HepG2 (cell line): Measurements from ENCODE around the gene MS4A7. TPM values are rescaled to one million over a fixed set of nuclear protein-coding genes. Genes with fewer than 3 reads are reported as not detected.
A peak's percentile ranks its signal among the peaks of the same experiment; 100 is the strongest.

Experiments used
- ATAC-seq: fragments of 200-7000 bp; cut with Tn5 transposase; 3 replicates; pipeline ENCODE4 v1.9.1; 2020; ENCODE audit warnings: mild to moderate bottlenecking, moderate library complexity
- BruUV-seq: library from RNA; stranded (reverse); fragments of 400-500 nt; replicated peaks from 2 replicates; lab custom pipeline; 2021; lab: Mats Ljungman, UMichigan
- CTCF ChIA-PET: fragments of 300-600 bp; formaldehyde crosslinking; extraction: SDS; loops from one replicate; lab custom pipeline; 2021; ENCODE audit warnings: low total read pairs, inconsistent platforms, low intra/inter-chr PET ratio; lab: Yijun Ruan, JAX
- POLR2A ChIA-PET: fragments of 350-600 bp; sonication (Branson Sonifier 250); formaldehyde crosslinking; loops from one replicate; lab custom pipeline; 2020; ENCODE audit warnings: antibody characterized with exemption, inconsistent platforms; lab: Yijun Ruan, JAX
- DNase-seq: peaks from one replicate; pipeline ENCODE4 v3.0.0-alpha.2; 2015; ENCODE audit warnings: low spot score
- FAIRE-seq: peaks from 3 replicates; lab custom pipeline; 2011; peaks lifted over from hg19 to GRCh38; lab: Jason Lieb, UNC
- H2AFZ ChIP-seq: one replicate; pipeline ENCODE4 v1.6.1; 2011; ENCODE audit warnings: low read length, inconsistent platforms
- H3K27ac ChIP-seq: fragments of 300-600 bp; 3 replicates; pipeline ENCODE4 v1.8.0; 2011; ENCODE audit warnings: mixed run types, mild to moderate bottlenecking, mixed read lengths, low read length, inconsistent platforms; ENCODE audit not compliant: insufficient read depth; ENCODE audit errors: extremely low read length
- H3K27me3 ChIP-seq, 2 experiments: fragments of 200-600 bp in 1 of 2; 2 replicates in 1 of 2; 3 replicates in 1 of 2; pipeline versions ENCODE4 v1.6.0 to v1.8.0; 2011; ENCODE audit warnings: low read length in 2 of 2, mild to moderate bottlenecking in 2 of 2, moderate library complexity in 2 of 2, inconsistent platforms in 1 of 2; ENCODE audit not compliant: insufficient read depth in 2 of 2, control insufficient read depth in 1 of 2
- H3K36me3 ChIP-seq, 2 experiments: fragments of 200-600 bp in 1 of 2; replicated peaks in 1 of 2; 2 replicates in 1 of 2; 3 replicates in 1 of 2; pipeline versions ENCODE4 v1.5.1 to v1.8.0; 2011; ENCODE audit warnings: low read length in 2 of 2, inconsistent platforms in 1 of 2; ENCODE audit not compliant: insufficient read depth in 2 of 2, control insufficient read depth in 1 of 2
- H3K4me1 ChIP-seq: 2 replicates; pipeline ENCODE4 v1.5.1; 2012; ENCODE audit warnings: low read length, inconsistent platforms; ENCODE audit not compliant: insufficient read depth
- H3K4me2 ChIP-seq: 2 replicates; pipeline ENCODE4 v1.6.0; 2011; ENCODE audit warnings: low read depth, low read length, inconsistent platforms
- H3K4me3 ChIP-seq, 3 experiments: fragments of 200-600 bp in 1 of 3; sonication (generic), shearing (Covaris generic) in 1 of 3; replicated peaks in 1 of 3; 2 replicates each; pipeline ENCODE4 v1.5.1; 2011 to 2016; ENCODE audit warnings: low read length in 3 of 3, inconsistent platforms in 2 of 3, low read depth in 2 of 3, mild to moderate bottlenecking in 2 of 3, control low read depth in 1 of 3, mixed read lengths in 1 of 3; ENCODE audit not compliant: insufficient read depth in 1 of 3
- H3K79me2 ChIP-seq: one replicate; pipeline ENCODE4 v1.6.1; 2011; ENCODE audit warnings: low read length, inconsistent platforms; ENCODE audit not compliant: insufficient read depth
- H3K9ac ChIP-seq: 2 replicates; pipeline ENCODE4 v1.6.0; 2011; ENCODE audit warnings: mild to moderate bottlenecking, low read depth, low read length, inconsistent platforms; ENCODE audit not compliant: insufficient read depth
- H3K9me3 ChIP-seq: 2 replicates; pipeline ENCODE4 v1.5.1; 2012; ENCODE audit warnings: mild to moderate bottlenecking, low read length
- H4K20me1 ChIP-seq: 2 replicates; pipeline ENCODE4 v1.6.0; 2011; ENCODE audit warnings: inconsistent platforms, mild to moderate bottlenecking, low read length, moderate library complexity; ENCODE audit not compliant: insufficient read depth
- FOXO1 ChIP-seq: sonication (generic); formaldehyde crosslinking; IDR thresholded peaks from 2 replicates; pipeline ENCODE4 v1.4.0; 2020; ENCODE audit warnings: missing genetic modification reagents
- MAFK ChIP-seq, 2 experiments: IDR thresholded peaks in 1 of 2; conservative IDR thresholded peaks in 1 of 2; 2 replicates each; pipeline ENCODE4 v1.6.1; 2011; ENCODE audit warnings: improper control_type of control experiment in 2 of 2, low read length in 2 of 2
- MED13 ChIP-seq: sonication (generic); formaldehyde crosslinking; IDR thresholded peaks from 2 replicates; pipeline ENCODE4 v1.5.0; 2020; ENCODE audit warnings: missing genetic modification reagents
- NKX3-1 ChIP-seq: sonication (generic); formaldehyde crosslinking; IDR thresholded peaks from 2 replicates; pipeline ENCODE4 v1.5.0; 2020; ENCODE audit warnings: missing genetic modification reagents
- ZNF432 ChIP-seq: sonication (generic); formaldehyde crosslinking; IDR thresholded peaks from 2 replicates; pipeline ENCODE4 v1.5.0; 2020; ENCODE audit warnings: missing genetic modification reagents, mild to moderate bottlenecking, borderline replicate concordance
- WGBS: methylation state at CpG from one replicate; pipeline ENCODE4 v1.1.6; 2017; ENCODE audit warnings: low lambda C conversion rate; 5-methylcytosine and 5-hydroxymethylcytosine counted together
- in situ Hi-C: cut with HindIII; loops from 2 replicates; pipeline ENCODE4 v1.10.0; 2017; ENCODE audit warnings: low pct_unique_long_range_greater_than_20kb; ENCODE audit not compliant: extremely low pct_ligation_motif_present
- intact Hi-C: fragments of 100-400 bp; cut with micrococcal nuclease; formaldehyde crosslinking; loops from one replicate; pipeline ENCODE4 v1.10.0; 2022; ENCODE audit not compliant: unreplicated experiment
- polyA plus RNA-seq, 8 experiments: library from polyadenylated mRNA; depleted of rRNA in 3 of 8; stranded (reverse) in 7 of 8; unstranded in 1 of 8; fragments of >200 nt; fragmentation: Illumina TruSeq in 4 of 8; extraction: Trizol in 4 of 8; gene quantifications; 2 replicates each; pipeline versions ENCODE4 v1.2.1 to v1.2.3, GENCODE V29; 2011 to 2016; ENCODE audit warnings: low read depth in 4 of 8, missing spikeins in 1 of 8, mixed read lengths in 1 of 8; ENCODE audit not compliant: insufficient read depth in 1 of 8
- total RNA-seq, 5 experiments: library from RNA; depleted of rRNA; stranded (reverse); fragments of >200 nt; fragmentation: Illumina TruSeq; extraction: Trizol; gene quantifications; 2 replicates each; pipeline ENCODE4 v1.2.3, GENCODE V29; 2016; ENCODE audit warnings: low read depth in 1 of 5
- TF ChIP-seq, protein P1 (sequence below): sonication (generic); formaldehyde crosslinking; IDR thresholded peaks from 2 replicates; pipeline ENCODE4 v1.4.0; 2020; ENCODE audit warnings: missing genetic modification reagents

MS4A7 gene
- total and polyA plus RNA-seq, 2 of the 13 experiments (the other 11 are each of a cell fraction or from before 2014, with no cell fraction given) = not detected

DNA sequence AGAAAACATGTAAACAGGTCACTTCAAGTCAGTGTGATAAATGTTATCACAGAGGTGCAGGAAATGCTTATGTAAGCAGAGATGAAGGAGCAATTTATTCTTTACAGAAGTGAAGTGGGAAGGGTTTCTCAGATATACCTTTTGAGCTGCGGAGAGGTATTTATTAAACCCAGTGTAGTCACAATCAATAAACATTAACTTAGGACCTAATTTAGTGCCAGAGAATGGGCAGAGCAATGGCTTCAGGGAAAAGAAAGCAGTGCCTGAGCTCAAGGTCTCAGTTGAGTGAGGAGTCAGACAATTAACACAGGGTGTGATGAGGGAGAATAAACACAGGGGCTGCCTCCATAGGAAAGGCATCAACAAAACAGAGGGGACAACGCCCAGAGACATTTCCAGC lies 52.9 kb downstream of the MS4A7 start:
- Histone ChIP-seq H3K27ac (no peak overlapping the region), H3K36me3 (no peaks in the 10 kb centered on the region), H2AFZ (no peak overlapping the region), H3K4me2 (no peak overlapping the region), H3K79me2 (no peaks in the 10 kb centered on the region), H3K27me3 (no peaks in the 10 kb centered on the region), H3K4me3 (no peak overlapping the region), H3K9me3 (no peaks in the 10 kb centered on the region), H3K4me1 (no peaks in the 10 kb centered on the region), H4K20me1 (no peaks in the 10 kb centered on the region), H3K9ac (no peak overlapping the region)
- ChIA-PET POLR2A (no interaction called here), CTCF (no interaction called here)
- DNase-seq (no peak), ATAC-seq (no peak), FAIRE-seq (no peak)
- in situ Hi-C loops (no loop called here), intact Hi-C loops (no loop called here)
- BruUV-seq = no TSS peak
- no peak for TF ChIP-seq NKX3-1 (CRISPR knock-in tag)
- TF ChIP-seq FOXO1 (CRISPR knock-in tag) = no peak
- 0 out of 4 replicates have a peak, but pooled peaks of 1 of the 2 experiments have one; percentile 13 for TF ChIP-seq MAFK (conservative IDR thresholded peaks at IDR 0.05 in 1 of 2, IDR thresholded peaks at IDR 0.05 in 1 of 2; ENCODE audit: low read length in 2 of 2)
- TF ChIP-seq, protein P1, sequence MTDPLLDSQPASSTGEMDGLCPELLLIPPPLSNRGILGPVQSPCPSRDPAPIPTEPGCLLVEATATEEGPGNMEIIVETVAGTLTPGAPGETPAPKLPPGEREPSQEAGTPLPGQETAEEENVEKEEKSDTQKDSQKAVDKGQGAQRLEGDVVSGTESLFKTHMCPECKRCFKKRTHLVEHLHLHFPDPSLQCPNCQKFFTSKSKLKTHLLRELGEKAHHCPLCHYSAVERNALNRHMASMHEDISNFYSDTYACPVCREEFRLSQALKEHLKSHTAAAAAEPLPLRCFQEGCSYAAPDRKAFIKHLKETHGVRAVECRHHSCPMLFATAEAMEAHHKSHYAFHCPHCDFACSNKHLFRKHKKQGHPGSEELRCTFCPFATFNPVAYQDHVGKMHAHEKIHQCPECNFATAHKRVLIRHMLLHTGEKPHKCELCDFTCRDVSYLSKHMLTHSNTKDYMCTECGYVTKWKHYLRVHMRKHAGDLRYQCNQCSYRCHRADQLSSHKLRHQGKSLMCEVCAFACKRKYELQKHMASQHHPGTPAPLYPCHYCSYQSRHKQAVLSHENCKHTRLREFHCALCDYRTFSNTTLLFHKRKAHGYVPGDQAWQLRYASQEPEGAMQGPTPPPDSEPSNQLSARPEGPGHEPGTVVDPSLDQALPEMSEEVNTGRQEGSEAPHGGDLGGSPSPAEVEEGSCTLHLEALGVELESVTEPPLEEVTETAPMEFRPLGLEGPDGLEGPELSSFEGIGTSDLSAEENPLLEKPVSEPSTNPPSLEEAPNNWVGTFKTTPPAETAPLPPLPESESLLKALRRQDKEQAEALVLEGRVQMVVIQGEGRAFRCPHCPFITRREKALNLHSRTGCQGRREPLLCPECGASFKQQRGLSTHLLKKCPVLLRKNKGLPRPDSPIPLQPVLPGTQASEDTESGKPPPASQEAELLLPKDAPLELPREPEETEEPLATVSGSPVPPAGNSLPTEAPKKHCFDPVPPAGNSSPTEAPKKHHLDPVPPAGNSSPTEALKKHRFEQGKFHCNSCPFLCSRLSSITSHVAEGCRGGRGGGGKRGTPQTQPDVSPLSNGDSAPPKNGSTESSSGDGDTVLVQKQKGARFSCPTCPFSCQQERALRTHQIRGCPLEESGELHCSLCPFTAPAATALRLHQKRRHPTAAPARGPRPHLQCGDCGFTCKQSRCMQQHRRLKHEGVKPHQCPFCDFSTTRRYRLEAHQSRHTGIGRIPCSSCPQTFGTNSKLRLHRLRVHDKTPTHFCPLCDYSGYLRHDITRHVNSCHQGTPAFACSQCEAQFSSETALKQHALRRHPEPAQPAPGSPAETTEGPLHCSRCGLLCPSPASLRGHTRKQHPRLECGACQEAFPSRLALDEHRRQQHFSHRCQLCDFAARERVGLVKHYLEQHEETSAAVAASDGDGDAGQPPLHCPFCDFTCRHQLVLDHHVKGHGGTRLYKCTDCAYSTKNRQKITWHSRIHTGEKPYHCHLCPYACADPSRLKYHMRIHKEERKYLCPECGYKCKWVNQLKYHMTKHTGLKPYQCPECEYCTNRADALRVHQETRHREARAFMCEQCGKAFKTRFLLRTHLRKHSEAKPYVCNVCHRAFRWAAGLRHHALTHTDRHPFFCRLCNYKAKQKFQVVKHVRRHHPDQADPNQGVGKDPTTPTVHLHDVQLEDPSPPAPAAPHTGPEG = no peak
- TF ChIP-seq ZNF432 = no peak
- TF ChIP-seq MED13 (CRISPR knock-in tag) = no peak
- WGBS = 2% methylated on average over 2 of the region's 2 CpGs
